ENCODE data around the gene RGS16. TPM values are rescaled to one million over a fixed set of nuclear protein-coding genes. Genes with fewer than 3 reads are reported as not detected.

The RGS16 gene
- total RNA-seq, 1 donor from 2014 or later, result 12.5 TPM

DNA sequence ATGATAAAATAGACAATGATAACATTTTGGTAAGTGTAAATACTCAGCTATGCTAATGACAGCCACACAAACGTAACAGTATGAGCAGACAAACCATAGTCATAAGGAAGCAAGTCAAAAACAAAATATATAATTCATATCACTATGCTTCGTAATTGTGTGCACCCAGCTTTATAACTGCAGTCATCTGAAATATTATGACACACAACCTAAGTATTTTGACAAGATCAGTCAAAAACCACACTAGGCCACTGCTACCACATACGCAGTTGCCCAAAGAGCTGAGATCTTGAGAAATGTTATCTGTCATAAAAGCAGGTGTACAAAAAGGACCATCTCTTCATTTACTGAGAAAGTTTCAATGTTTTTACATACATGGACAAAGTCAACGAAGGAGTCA is 41.1 kb downstream of the RGS16 start:
- no peaks in the 10 kb centered on the region for H3K9me3 ChIP-seq (ENCODE audit: low read depth)
- no peaks in the 10 kb centered on the region for H3K79me2 ChIP-seq (ENCODE audit: low read depth)
- H3K4me2 ChIP-seq, result no peak overlapping the region
- TF ChIP-seq EZH2 (IDR thresholded peaks at IDR 0.05), result no peak
- no peaks in the 10 kb centered on the region for H3K27me3 ChIP-seq
- Mint-ChIP-seq H3K4me1 (no peaks in the 10 kb centered on the region), H3K9me3 (no peaks in the 10 kb centered on the region), H3K4me3 (no peak overlapping the region), H3K36me3 (no peaks in the 10 kb centered on the region), H3K27me3 (ENCODE audit: insufficient read depth, low read depth) (no peaks in the 10 kb centered on the region), H3K27ac (no peak overlapping the region)
- no peaks in the 10 kb centered on the region for H3K36me3 ChIP-seq
- H3K4me3 ChIP-seq, result no peak overlapping the region
- DNase-seq (ENCODE audit: low spot score), result no peak
- no peak overlapping the region for H3K9ac ChIP-seq
- H3F3A ChIP-seq (ENCODE audit: low read depth), result no peaks in the 10 kb centered on the region
- no peaks in the 10 kb centered on the region for H4K20me1 ChIP-seq (ENCODE audit: low read depth)
- no peak overlapping the region for H3K27ac ChIP-seq
- no peaks in the 10 kb centered on the region for H3K4me1 ChIP-seq
- no peak overlapping the region for H2AFZ ChIP-seq (replicated peaks)

DNA sequence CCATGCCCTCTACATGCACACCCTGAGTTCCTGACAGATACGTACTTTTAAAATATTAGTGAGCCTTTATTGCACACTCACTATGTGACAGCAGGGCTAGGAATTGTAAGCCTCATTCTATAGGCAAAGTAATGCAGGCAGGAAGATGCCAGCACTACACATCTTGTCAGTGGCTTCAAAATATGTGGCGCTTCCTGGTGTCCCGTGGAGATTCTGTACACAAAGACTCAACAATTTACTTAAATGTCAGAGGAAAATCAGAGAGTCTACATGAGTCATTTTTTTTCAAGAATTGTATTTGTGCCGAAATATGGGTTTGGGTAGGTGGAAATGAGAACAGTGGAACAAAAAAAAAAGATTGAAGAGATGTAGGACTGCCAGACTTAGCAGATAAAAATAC is 42.7 kb downstream of the RGS16 start:
- no peaks in the 10 kb centered on the region for H3K36me3 ChIP-seq
- H4K20me1 ChIP-seq (ENCODE audit: low read depth), result no peaks in the 10 kb centered on the region
- H3K79me2 ChIP-seq (ENCODE audit: low read depth), result no peaks in the 10 kb centered on the region
- Mint-ChIP-seq H3K4me3 (no peak overlapping the region), H3K27ac (no peak overlapping the region), H3K9me3 (no peaks in the 10 kb centered on the region), H3K4me1 (no peaks in the 10 kb centered on the region), H3K27me3 (ENCODE audit: insufficient read depth, low read depth) (no peaks in the 10 kb centered on the region), H3K36me3 (no peaks in the 10 kb centered on the region)
- no peak overlapping the region for H3K4me3 ChIP-seq
- no peak overlapping the region for H3K9ac ChIP-seq
- no peak overlapping the region for H3K4me2 ChIP-seq
- H3K9me3 ChIP-seq (ENCODE audit: low read depth), result no peaks in the 10 kb centered on the region
- DNase-seq (ENCODE audit: low spot score), result no peak
- no peak overlapping the region for H3K27ac ChIP-seq
- H3K4me1 ChIP-seq, result no peaks in the 10 kb centered on the region
- no peak overlapping the region for H2AFZ ChIP-seq (replicated peaks)
- H3F3A ChIP-seq (ENCODE audit: low read depth), result no peaks in the 10 kb centered on the region
- H3K27me3 ChIP-seq, result no peaks in the 10 kb centered on the region
- TF ChIP-seq EZH2phosphoT487 (IDR thresholded peaks at IDR 0.05) (no peak), EZH2 (IDR thresholded peaks at IDR 0.05) (no peak)
- TF ChIP-seq, protein P1, sequence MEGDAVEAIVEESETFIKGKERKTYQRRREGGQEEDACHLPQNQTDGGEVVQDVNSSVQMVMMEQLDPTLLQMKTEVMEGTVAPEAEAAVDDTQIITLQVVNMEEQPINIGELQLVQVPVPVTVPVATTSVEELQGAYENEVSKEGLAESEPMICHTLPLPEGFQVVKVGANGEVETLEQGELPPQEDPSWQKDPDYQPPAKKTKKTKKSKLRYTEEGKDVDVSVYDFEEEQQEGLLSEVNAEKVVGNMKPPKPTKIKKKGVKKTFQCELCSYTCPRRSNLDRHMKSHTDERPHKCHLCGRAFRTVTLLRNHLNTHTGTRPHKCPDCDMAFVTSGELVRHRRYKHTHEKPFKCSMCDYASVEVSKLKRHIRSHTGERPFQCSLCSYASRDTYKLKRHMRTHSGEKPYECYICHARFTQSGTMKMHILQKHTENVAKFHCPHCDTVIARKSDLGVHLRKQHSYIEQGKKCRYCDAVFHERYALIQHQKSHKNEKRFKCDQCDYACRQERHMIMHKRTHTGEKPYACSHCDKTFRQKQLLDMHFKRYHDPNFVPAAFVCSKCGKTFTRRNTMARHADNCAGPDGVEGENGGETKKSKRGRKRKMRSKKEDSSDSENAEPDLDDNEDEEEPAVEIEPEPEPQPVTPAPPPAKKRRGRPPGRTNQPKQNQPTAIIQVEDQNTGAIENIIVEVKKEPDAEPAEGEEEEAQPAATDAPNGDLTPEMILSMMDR (IDR thresholded peaks at IDR 0.05), result no peak

DNA sequence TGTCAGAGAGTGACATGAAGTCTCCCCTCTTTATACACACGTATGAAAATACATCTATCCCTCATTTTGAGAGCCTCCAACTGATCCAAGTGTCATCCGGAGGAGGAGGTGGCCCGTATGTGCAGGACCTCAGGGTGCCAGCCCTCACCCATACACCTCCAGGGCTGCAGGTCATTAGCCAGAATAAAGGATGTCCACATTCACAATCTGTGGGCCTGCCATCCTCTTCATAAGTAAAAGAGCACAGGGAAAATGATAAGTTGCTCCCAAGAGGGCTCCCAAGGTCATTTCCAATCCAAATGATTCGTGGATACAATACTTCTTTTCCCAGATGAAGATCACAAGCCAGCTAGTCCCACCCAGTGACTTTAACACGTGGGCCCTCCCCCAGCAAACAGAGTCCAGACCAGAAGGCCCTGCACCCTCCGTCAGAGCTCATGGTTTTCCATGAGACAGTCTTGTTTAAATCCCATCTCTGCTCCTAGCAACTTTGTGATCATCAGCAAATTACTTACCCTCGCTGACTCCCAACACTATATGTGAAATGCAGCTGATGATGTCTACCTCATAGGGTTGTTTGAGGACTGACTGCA is 43.7 kb downstream of the RGS16 start:
- H4K20me1 ChIP-seq (ENCODE audit: low read depth), result no peaks in the 10 kb centered on the region
- H3K27ac ChIP-seq, result no peak overlapping the region
- H3K36me3 ChIP-seq, result no peaks in the 10 kb centered on the region
- H3K9me3 ChIP-seq (ENCODE audit: low read depth), result no peaks in the 10 kb centered on the region
- Mint-ChIP-seq H3K4me3 (no peak overlapping the region), H3K27me3 (ENCODE audit: insufficient read depth, low read depth) (no peaks in the 10 kb centered on the region), H3K36me3 (no peaks in the 10 kb centered on the region), H3K27ac (no peak overlapping the region), H3K4me1 (no peaks in the 10 kb centered on the region), H3K9me3 (no peaks in the 10 kb centered on the region)
- H3K27me3 ChIP-seq, result no peaks in the 10 kb centered on the region
- no peak overlapping the region for H3K9ac ChIP-seq
- TF ChIP-seq EZH2phosphoT487 (IDR thresholded peaks at IDR 0.05), result no peak
- TF ChIP-seq, protein P1 (IDR thresholded peaks at IDR 0.05), result no peak
- TF ChIP-seq EZH2 (IDR thresholded peaks at IDR 0.05), result no peak
- no peaks in the 10 kb centered on the region for H3K79me2 ChIP-seq (ENCODE audit: low read depth)
- H3F3A ChIP-seq (ENCODE audit: low read depth), result no peaks in the 10 kb centered on the region
- no peaks in the 10 kb centered on the region for H3K4me1 ChIP-seq
- DNase-seq (ENCODE audit: low spot score), result no peak
- H3K4me3 ChIP-seq, result no peak overlapping the region
- no peak overlapping the region for H2AFZ ChIP-seq (replicated peaks)
- H3K4me2 ChIP-seq, result no peak overlapping the region

DNA sequence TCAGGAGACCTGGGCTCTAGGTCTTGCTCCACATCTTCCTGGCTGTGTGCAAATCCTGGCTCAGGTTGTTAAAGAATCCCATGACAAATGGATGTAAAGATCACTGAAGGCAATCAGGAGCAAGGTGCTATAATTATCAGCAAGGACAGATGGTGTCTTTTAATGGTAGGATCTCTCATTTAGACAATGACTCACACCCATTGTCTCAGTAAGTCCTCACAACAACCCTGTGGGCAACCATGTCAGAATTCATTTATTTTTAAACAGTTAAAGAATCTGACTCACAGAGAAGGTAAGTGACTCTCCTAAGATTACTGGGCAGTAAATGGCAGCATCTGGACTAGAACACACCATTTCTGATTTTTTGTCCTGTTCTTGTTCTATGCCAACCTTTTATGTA is 47.9 kb downstream of the RGS16 start:
- Histone ChIP-seq H4K20me1 (ENCODE audit: low read depth) (no peaks in the 10 kb centered on the region), H3K36me3 (no peaks in the 10 kb centered on the region), H3K4me2 (no peak overlapping the region), H3K9me3 (ENCODE audit: low read depth) (no peaks in the 10 kb centered on the region), H3K4me3 (no peak overlapping the region), H3K79me2 (ENCODE audit: low read depth) (no peaks in the 10 kb centered on the region), H2AFZ (replicated peaks) (no peak overlapping the region), H3K4me1 (no peaks in the 10 kb centered on the region), H3K27me3 (no peaks in the 10 kb centered on the region), H3K9ac (no peak overlapping the region), H3K27ac (no peak overlapping the region), H3F3A (ENCODE audit: low read depth) (no peaks in the 10 kb centered on the region)
- peaks cover 10% of the 10 kb centered on the region for H3K9me3 Mint-ChIP-seq
- H3K4me3 Mint-ChIP-seq, result no peak overlapping the region
- no peak overlapping the region for H3K27ac Mint-ChIP-seq
- no peaks in the 10 kb centered on the region for H3K36me3 Mint-ChIP-seq
- TF ChIP-seq, protein P1 (IDR thresholded peaks at IDR 0.05), result no peak
- TF ChIP-seq EZH2 (IDR thresholded peaks at IDR 0.05) (no peak), EZH2phosphoT487 (IDR thresholded peaks at IDR 0.05) (no peak)
- peaks cover 5% of the 10 kb centered on the region for H3K27me3 Mint-ChIP-seq (ENCODE audit: insufficient read depth, low read depth)
- no peaks in the 10 kb centered on the region for H3K4me1 Mint-ChIP-seq
- no peak for DNase-seq (ENCODE audit: low spot score)

Measured in neural progenitor cell (in vitro differentiated cells).